Liver (tissue), 9 donors: Measurements from ENCODE around the gene KRTAP10-8. TPM values are rescaled to one million over a fixed set of nuclear protein-coding genes. Genes with fewer than 3 reads are reported as not detected.

ENCODE experiments used
- DNase-seq: peaks from one replicate; pipeline ENCODE4 v3.0.0-alpha.2; 2017; ENCODE audit warnings: low spot score
- H3K27ac ChIP-seq, 2 donors: one replicate each; pipeline ENCODE4 v1.7.0; 2013; ENCODE audit warnings: inconsistent platforms in 2 of 2, low read length in 2 of 2, control low read depth in 1 of 2, low read depth in 1 of 2, mild to moderate bottlenecking in 1 of 2
- H3K27me3 ChIP-seq, 4 donors: one replicate each; pipeline versions ENCODE4 v1.6.1 to v1.7.0; 2013; ENCODE audit warnings: low read length in 3 of 4, inconsistent platforms in 1 of 4, mild to moderate bottlenecking in 1 of 4, moderate library complexity in 1 of 4; ENCODE audit not compliant: control insufficient read depth in 4 of 4, insufficient read depth in 4 of 4
- H3K36me3 ChIP-seq, 4 donors: one replicate each; pipeline versions ENCODE4 v1.6.1 to v1.7.0; 2013; ENCODE audit warnings: low read length in 3 of 4, mild to moderate bottlenecking in 3 of 4, low read depth in 1 of 4, moderate library complexity in 1 of 4; ENCODE audit not compliant: control insufficient read depth in 4 of 4, insufficient read depth in 3 of 4
- H3K4me1 ChIP-seq, 4 donors: one replicate each; pipeline versions ENCODE4 v1.6.1 to v1.7.0; 2013; ENCODE audit warnings: low read length in 3 of 4, mild to moderate bottlenecking in 3 of 4, moderate library complexity in 1 of 4; ENCODE audit not compliant: control insufficient read depth in 4 of 4, insufficient read depth in 4 of 4
- H3K4me3 ChIP-seq, 3 donors: one replicate each; pipeline versions ENCODE4 v1.6.1 to v1.7.0; 2013; ENCODE audit warnings: low read length in 3 of 3, control low read depth in 1 of 3, low read depth in 1 of 3, mild to moderate bottlenecking in 1 of 3
- H3K9ac ChIP-seq, 2 donors: one replicate each; pipeline ENCODE4 v1.7.0; 2013; ENCODE audit warnings: low read length in 2 of 2, mild to moderate bottlenecking in 2 of 2, moderate library complexity in 2 of 2, control low read depth in 1 of 2, low read depth in 1 of 2
- H3K9me3 ChIP-seq, 4 donors: one replicate each; pipeline versions ENCODE4 v1.6.1 to v1.7.0; 2013; ENCODE audit warnings: low read length in 3 of 4; ENCODE audit not compliant: control insufficient read depth in 4 of 4
- CTCF ChIP-seq: fragments of 150-350 bp; IDR thresholded peaks from 2 replicates; pipeline ENCODE4 v1.5.1; 2017; ENCODE audit warnings: improper control_type of control experiment, low read depth, low read length; ENCODE audit not compliant: missing input control
- EGR1 ChIP-seq, 2 donors: IDR thresholded peaks; 2 replicates each; pipeline ENCODE4 v1.6.1; 2016 to 2018; ENCODE audit warnings: antibody characterized with exemption in 2 of 2, low read depth in 2 of 2
- FOXA1 ChIP-seq: IDR thresholded peaks from 2 replicates; pipeline ENCODE4 v1.6.1; 2016; ENCODE audit warnings: antibody characterized with exemption
- FOXA2 ChIP-seq: IDR thresholded peaks from 2 replicates; pipeline ENCODE4 v1.6.1; 2016; ENCODE audit warnings: antibody characterized with exemption
- GABPA ChIP-seq, 2 donors: IDR thresholded peaks in 1 of 2; conservative IDR thresholded peaks in 1 of 2; 2 replicates each; pipeline ENCODE4 v1.6.1; 2016; ENCODE audit warnings: antibody characterized with exemption in 2 of 2, mild to moderate bottlenecking in 1 of 2, moderate library complexity in 1 of 2
- HNF4A ChIP-seq, 2 donors: conservative IDR thresholded peaks; 2 replicates each; pipeline ENCODE4 v1.6.1; 2016; ENCODE audit warnings: antibody characterized with exemption in 2 of 2, mild to moderate bottlenecking in 2 of 2
- HNF4G ChIP-seq: IDR thresholded peaks from 2 replicates; pipeline ENCODE4 v1.6.1; 2016; ENCODE audit warnings: antibody characterized with exemption
- JUND ChIP-seq, 2 donors: IDR thresholded peaks; 2 replicates each; pipeline ENCODE4 v1.6.1; 2016; ENCODE audit warnings: antibody characterized with exemption in 2 of 2
- MAX ChIP-seq: IDR thresholded peaks from 2 replicates; pipeline ENCODE4 v1.6.1; 2016; ENCODE audit warnings: antibody characterized with exemption
- NR2F2 ChIP-seq: IDR thresholded peaks from 2 replicates; pipeline ENCODE4 v1.6.1; 2016; ENCODE audit warnings: antibody characterized with exemption
- RAD21 ChIP-seq, 2 donors: IDR thresholded peaks; 2 replicates each; pipeline ENCODE4 v1.6.1; 2016; ENCODE audit warnings: antibody characterized with exemption in 2 of 2, mild to moderate bottlenecking in 2 of 2
- RXRA ChIP-seq, 2 donors: IDR thresholded peaks; 2 replicates each; pipeline ENCODE4 v1.6.1; 2017 to 2018; ENCODE audit warnings: antibody characterized with exemption in 2 of 2, mild to moderate bottlenecking in 1 of 2
- SP1 ChIP-seq: IDR thresholded peaks from 2 replicates; pipeline ENCODE4 v1.6.1; 2018; ENCODE audit warnings: antibody characterized with exemption, mild to moderate bottlenecking
- TAF1 ChIP-seq: conservative IDR thresholded peaks from 2 replicates; pipeline ENCODE4 v1.6.1; 2016; ENCODE audit warnings: antibody characterized with exemption, mild to moderate bottlenecking
- YY1 ChIP-seq: IDR thresholded peaks from 2 replicates; pipeline ENCODE4 v1.6.1; 2016; ENCODE audit warnings: antibody characterized with exemption, mild to moderate bottlenecking
- ZBTB33 ChIP-seq: IDR thresholded peaks from 2 replicates; pipeline ENCODE4 v1.6.1; 2016; ENCODE audit warnings: antibody characterized with exemption
- whole genome bisulfite sequencing: extraction: QIAGEN DNeasy Blood & Tissue Kit; methylation state at CpG from one replicate; pipeline ENCODE4 v1.1.7; 2013; 5-methylcytosine and 5-hydroxymethylcytosine counted together
- polyA plus RNA-seq, 2 donors: library from polyadenylated mRNA; stranded (reverse) in 1 of 2; unstranded in 1 of 2; fragments of 200-250 nt in 1 of 2; fragments of >200 nt in 1 of 2; fragmentation: Nextera tagmentation in 1 of 2; extraction: Ambion mirVana in 1 of 2; gene quantifications; one replicate each; pipeline versions ENCODE4 v1.2.1 to v1.2.3, GENCODE V29; 2013 to 2015
- total RNA-seq, 2 donors: library from RNA; depleted of rRNA; stranded (reverse); fragments of >200 nt; gene quantifications; one replicate each; pipeline ENCODE4 v1.2.3, GENCODE V29; 2014
- TF ChIP-seq, protein P1 (sequence below): IDR thresholded peaks from 2 replicates; pipeline ENCODE4 v1.6.1; 2016; ENCODE audit warnings: antibody characterized with exemption, mild to moderate bottlenecking
- TF ChIP-seq, protein P2 (sequence below): IDR thresholded peaks from 2 replicates; pipeline ENCODE4 v1.6.1; 2016; ENCODE audit warnings: antibody characterized with exemption
- donor health status: healthy.
- donor health status: healthy.
- donor health status: healthy.
- donor health status: healthy.
- donor health status: healthy.

Gene KRTAP10-8
- total and polyA plus RNA-seq, 4 donors, result not detected

- TF ChIP-seq TAF1 (no peak), NR2F2 (no peak), HNF4G (no peak), MAX (no peak), SP1 (no peak), GABPA (IDR thresholded peaks at IDR 0.05 in 1 of 2, conservative IDR thresholded peaks at IDR 0.05 in 1 of 2) (no peak), FOXA1 (no peak), HNF4A (conservative IDR thresholded peaks at IDR 0.05) (no peak), FOXA2 (no peak), JUND (IDR thresholded peaks at IDR 0.05) (no peak)
- TF ChIP-seq, protein P1, sequence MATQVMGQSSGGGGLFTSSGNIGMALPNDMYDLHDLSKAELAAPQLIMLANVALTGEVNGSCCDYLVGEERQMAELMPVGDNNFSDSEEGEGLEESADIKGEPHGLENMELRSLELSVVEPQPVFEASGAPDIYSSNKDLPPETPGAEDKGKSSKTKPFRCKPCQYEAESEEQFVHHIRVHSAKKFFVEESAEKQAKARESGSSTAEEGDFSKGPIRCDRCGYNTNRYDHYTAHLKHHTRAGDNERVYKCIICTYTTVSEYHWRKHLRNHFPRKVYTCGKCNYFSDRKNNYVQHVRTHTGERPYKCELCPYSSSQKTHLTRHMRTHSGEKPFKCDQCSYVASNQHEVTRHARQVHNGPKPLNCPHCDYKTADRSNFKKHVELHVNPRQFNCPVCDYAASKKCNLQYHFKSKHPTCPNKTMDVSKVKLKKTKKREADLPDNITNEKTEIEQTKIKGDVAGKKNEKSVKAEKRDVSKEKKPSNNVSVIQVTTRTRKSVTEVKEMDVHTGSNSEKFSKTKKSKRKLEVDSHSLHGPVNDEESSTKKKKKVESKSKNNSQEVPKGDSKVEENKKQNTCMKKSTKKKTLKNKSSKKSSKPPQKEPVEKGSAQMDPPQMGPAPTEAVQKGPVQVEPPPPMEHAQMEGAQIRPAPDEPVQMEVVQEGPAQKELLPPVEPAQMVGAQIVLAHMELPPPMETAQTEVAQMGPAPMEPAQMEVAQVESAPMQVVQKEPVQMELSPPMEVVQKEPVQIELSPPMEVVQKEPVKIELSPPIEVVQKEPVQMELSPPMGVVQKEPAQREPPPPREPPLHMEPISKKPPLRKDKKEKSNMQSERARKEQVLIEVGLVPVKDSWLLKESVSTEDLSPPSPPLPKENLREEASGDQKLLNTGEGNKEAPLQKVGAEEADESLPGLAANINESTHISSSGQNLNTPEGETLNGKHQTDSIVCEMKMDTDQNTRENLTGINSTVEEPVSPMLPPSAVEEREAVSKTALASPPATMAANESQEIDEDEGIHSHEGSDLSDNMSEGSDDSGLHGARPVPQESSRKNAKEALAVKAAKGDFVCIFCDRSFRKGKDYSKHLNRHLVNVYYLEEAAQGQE, result no peak
- H3K36me3 ChIP-seq, result no peaks in the 10 kb centered on the region
- H3K4me1 ChIP-seq, result no peaks in the 10 kb centered on the region
- no peak overlapping the region for H3K27ac ChIP-seq
- DNase-seq, result no peak
- H3K9ac ChIP-seq, result no peak overlapping the region
- peaks cover 0 to 8% (median 2%) of the 10 kb centered on the region in 4 donors for H3K9me3 ChIP-seq
- H3K27me3 ChIP-seq, result no peaks in the 10 kb centered on the region
- no peak overlapping the region for H3K4me3 ChIP-seq
Measured at GRCh38 chr21:44623575-44623974, 11.7 kb downstream of the KRTAP10-8 start.

DNA sequence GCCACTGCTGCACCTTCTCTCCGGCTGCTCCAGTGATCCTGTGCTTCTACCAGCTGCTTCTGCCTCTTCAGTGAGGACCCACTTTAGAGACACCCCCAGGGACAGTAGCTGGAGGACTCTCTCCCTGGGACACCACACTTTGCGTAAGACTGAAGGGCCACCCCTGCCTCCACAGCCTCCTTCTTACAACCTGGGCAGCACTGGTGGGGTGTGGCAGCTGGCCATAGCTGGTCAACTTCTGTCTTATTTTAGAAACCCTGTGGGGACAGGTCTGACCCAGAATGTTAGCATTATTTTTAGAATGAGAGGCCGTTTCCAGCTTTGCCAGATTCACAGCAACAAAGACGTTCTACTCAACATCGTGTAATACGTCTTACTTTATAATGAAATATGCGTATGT, 13.9 kb downstream of the KRTAP10-8 start:
- H3K4me1 ChIP-seq, result no peaks in the 10 kb centered on the region
- DNase-seq, result no peak
- no peaks in the 10 kb centered on the region for H3K36me3 ChIP-seq
- no peak overlapping the region for H3K27ac ChIP-seq
- peaks cover 0 to 9% (median 2%) of the 10 kb centered on the region in 4 donors for H3K9me3 ChIP-seq
- no peak overlapping the region for H3K4me3 ChIP-seq
- TF ChIP-seq EGR1 (IDR thresholded peaks at IDR 0.05; ENCODE audit: low read depth in 2 of 2) (no peak), FOXA1 (no peak), CTCF (no peak), SP1 (no peak), RAD21 (IDR thresholded peaks at IDR 0.05) (no peak), MAX (no peak), FOXA2 (no peak), NR2F2 (no peak), HNF4G (no peak), ZBTB33 (no peak), GABPA (IDR thresholded peaks at IDR 0.05 in 1 of 2, conservative IDR thresholded peaks at IDR 0.05 in 1 of 2) (no peak), RXRA (IDR thresholded peaks at IDR 0.05) (no peak), YY1 (no peak), TAF1 (no peak), HNF4A (conservative IDR thresholded peaks at IDR 0.05) (no peak), JUND (IDR thresholded peaks at IDR 0.05) (no peak)
- TF ChIP-seq, protein P1, result no peak
- TF ChIP-seq, protein P2, sequence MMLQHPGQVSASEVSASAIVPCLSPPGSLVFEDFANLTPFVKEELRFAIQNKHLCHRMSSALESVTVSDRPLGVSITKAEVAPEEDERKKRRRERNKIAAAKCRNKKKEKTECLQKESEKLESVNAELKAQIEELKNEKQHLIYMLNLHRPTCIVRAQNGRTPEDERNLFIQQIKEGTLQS, result no peak
- H3K9ac ChIP-seq, result no peak overlapping the region
- WGBS, result 89% methylated on average over 7 of the region's 7 CpGs
- no peaks in the 10 kb centered on the region for H3K27me3 ChIP-seq
